Activated naive CD4-positive, alpha-beta T cell treated with anti-CD3 and anti-CD28 coated beads, Interleukin-2, amount 50 U/mL, for 16 hours (primary cell): ENCODE results near the gene DRAXIN.

Source experiments
- DNase-seq: peaks from one replicate; pipeline ENCODE4 v3.0.0-alpha.2; 2020

The DRAXIN gene

GRCh38 chr1:11740258-11741192 lies 49.0 kb downstream of the DRAXIN start:
- DNase-seq, result no peak

- DNase-seq, result no peak
These were observed 50.0 kb downstream of the DRAXIN start for GRCh38 chr1:11741482-11741881.

DNA sequence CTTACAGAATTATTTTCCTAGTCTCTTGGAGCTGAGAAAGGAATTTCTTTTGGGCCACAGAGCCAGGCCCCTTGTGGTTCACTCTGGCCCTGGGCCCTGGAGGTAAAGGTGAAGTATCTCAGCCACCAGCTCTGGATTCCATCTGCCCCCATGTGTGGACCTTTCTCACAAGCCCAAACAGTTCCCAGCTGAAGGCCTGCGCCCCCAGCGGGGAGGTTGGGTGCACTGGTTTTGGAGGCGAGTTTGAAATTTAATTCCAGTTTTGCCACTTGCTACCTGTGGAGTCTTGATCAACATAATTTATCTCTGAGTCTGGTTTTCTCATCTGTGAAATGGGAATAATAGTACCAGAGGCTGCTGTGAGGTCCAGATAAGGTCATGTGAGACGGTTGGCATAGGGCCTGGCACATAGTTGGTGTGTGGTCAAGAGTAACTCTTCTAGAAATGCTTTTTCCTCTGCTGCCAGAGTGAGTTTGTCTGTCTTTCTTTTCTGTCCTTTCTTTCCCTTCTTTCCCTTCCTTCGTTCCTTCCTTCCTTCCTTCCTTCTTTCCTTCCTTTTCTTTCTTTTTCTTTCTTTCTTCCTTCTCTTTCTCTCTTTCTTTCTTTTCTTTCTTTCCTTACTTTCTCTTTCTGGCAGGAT lies 50.5 kb downstream of the DRAXIN start:
- no peak for DNase-seq

DNA sequence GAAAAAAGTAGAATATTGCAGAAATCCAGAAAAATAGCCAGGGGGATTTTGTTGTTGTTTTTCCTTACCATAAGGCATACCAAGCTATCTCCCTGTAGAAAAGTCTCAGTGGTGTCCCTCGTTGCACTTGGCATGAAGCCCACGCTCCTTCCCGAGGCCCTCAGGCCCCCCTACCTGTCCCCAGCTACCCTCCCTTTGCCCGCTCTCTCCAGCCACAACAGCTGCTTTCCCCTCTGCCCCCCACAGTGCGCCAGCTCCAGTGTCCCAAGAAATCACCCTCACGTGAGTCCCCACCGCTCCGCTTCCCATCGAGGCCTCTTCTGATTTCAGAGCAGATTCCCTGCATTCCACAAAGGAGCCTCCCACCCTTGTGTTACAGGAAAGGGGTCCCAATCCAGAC lies 52.8 kb downstream of the DRAXIN start:
- DNase-seq, result no peak

DNA sequence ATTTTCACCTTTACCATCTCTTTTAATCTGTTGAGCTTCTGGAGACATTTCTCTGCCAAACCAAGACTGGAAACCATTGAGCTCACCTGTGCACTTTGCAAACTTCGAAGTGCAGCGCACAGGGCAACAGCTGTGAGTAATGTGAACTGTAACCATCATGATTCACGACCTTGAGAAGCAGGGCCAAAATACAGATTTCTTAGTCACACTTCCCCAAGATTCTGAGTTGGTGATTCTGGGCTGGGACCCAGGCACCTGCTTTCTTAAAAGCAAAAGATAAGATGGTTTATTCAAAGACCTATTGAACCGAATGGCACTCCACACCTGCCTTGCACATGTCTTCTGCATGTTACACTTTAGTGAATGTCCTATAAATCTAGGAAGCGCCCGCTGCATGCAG lies 54.6 kb downstream of the DRAXIN start:
- DNase-seq, result no peak

DNA sequence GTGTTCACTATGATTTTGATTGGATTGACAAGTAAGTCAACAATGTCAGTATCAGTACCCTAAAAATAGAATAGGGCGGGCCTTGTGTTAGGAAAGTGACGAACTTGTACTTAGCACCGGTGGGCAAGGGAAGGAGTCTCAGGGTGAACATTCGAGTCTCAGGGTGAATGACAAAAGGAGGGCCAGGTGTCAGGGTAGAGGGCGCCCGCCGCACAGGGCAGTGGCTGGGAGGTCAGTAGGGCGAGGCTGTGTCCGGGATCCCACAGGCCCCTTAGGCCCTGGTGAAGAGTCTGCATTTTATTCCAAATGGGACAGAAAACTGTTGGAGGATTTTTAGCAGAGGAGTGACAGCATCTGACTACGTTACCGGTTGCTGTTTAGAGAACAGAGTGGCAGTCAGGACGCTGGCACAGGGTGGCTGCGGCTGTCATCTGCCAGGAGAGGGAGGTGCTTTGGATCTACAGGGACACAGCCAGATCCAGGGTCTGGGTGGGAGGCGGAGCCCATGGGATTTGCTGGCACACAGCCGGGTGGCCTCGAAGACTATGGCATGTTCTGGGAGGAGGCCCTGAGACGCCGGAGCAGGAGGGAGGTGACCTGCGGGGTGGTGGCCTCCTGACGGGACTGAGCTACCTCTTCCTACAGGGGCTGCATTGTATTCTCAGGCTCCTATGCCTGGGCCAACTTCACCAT lies 55.4 kb downstream of the DRAXIN start:
- DNase-seq, result no peak

- DNase-seq, result no peak
These were observed 57.0 kb downstream of the DRAXIN start for GRCh38 chr1:11748294-11749202.

DNA sequence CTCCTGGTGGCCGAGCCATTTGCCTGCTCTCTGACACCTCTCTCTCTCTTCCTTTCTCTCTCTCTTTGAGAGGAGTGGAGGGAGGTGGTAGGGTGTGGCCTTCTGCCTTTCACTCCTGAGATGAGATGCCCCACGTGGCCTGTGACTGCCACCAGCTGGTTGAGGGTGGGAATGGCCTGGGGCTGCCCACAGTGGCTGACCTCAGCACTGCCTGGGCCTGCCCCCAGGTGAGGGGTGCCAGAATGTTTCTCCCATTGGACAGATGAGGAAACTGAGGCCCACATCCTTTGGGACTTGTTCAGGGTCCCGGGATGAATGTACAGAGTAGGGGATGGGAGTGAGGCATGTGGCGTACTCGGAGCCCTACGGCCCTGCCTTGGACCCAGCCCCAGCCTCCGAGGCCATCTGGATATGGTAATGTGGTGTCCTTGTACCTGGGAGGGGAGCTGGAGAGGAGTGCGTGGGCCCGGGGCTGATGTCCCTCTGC lies 57.7 kb downstream of the DRAXIN start:
- DNase-seq, result peak; percentile 47

DNA sequence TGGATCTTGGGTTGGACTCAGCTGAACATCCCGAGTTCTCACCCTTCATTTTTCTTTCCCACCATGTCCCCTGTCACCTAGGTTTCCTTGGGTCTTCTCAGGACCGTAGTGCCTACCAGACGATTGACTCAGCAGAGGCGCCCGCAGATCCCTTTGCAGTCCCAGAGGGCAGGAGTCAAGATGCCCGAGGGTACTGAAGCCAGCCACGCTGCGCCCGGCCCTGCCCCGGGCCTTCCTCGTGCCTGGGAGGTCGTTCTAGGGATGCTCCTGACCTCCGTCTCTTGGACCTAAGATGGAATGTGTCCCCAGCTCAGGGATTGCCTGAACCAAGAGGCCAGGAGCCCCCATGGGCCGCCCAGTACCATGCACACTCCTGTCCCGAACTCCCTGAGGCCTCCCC lies 58.5 kb downstream of the DRAXIN start:
- DNase-seq, result no peak

GRCh38 chr1:11751087-11751486 lies 59.6 kb downstream of the DRAXIN start:
- no peak for DNase-seq

GRCh38 chr1:11752359-11753088 lies 61.0 kb downstream of the DRAXIN start:
- DNase-seq, result no peak

DNA sequence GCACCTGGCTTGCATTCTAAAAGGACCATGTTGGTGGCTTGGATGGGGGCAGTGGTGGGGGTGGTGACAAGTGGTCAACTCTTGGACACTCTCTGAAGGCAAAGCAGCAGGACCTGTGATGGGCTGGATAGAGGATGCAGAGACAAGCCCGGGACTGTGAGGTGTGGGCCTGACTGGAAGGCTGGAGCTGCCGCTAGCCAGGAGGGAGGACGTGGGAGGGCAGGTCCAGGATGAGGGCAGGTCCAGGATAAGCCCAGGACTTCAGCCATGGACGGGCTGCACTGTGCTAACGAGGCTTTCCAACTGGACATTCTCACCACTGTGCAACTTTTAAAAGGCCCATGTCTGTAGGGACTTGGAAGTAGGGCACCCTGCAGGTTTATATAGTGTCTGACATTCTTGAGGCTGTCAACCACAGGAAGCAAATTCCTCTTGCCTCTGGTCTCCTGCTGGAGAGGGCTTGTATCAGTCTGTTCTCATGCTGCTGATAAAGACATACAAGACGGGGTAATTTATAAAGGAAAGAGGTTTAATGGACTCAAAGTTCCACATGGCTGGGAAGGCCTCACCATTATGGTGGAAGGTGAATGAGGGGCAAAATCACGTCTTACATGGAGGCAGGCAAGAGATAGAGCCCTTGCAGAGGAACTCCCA lies 62.2 kb downstream of the DRAXIN start:
- DNase-seq, result no peak

- no peak for DNase-seq
These were observed 65.5 kb downstream of the DRAXIN start for GRCh38 chr1:11757047-11757446.

DNA sequence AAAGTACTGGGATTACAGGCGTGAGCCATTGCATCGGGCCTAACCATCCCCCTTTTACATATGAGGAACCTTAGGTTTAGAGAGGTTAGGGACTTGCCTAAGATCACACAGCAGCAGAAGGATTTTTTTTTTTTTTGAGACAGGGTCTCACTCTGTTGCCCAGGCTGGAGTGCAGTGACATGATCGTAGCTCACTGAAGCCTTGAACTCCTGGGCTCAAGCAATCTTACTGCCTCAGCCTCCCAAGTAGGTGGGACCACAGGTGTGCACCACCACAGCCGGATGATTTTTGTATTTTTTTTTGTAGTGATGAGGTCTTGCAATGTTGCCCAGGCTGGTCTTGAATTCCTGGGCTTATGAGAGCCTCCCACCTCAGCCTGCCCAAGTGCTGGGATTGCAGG lies 68.3 kb downstream of the DRAXIN start:
- no peak for DNase-seq

GRCh38 chr1:11761285-11761684 lies 69.8 kb downstream of the DRAXIN start:
- no peak for DNase-seq

DNA sequence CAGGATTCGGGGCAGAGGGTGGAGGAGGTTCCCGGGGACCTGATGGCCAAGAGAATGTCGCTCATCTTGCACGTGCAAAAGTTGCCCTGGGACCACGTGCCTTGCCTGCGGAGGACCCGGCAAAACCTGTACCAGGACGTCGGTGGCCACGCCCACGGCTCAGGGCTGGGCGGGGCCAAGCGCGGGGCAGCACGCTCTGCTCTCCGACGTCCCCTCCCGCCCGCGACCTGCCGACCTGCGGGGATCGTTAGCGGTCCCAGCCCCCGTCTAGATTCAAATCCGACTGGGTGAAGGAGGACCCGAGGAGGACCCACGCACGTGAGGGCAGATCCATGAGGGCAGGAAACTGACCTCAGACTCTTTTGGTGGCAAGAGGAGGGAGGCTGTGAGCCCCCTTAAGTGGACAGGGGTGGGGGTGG lies 70.5 kb downstream of the DRAXIN start, which contains the start of gene C1orf167:
TSS of gene C1orf167 (plus strand) at position 206 of the 419 bp plus-strand sequence. CDS start 2,208 bp downstream, outside the sequence.
- DNase-seq, result peak; percentile 43

DNA sequence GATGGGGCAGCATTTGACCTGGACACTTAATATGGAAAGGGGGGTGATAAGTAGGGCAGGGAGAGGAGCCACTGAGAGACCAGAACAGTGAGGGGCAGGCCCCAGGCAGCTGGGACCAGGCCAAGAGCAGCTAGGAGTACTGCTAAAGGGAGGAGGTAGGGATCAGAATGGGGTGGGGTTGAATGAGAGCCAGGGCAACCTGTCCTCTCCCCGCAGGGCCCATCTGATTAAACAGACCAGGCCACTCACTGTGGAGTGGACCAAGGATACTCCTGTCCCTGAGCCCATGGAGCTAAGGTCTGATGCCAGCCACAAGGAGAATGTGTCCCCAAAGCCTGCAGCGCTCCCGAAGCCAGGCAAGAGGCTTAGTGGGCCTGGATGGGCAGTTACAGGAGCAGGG lies 72.6 kb downstream of the DRAXIN start:
- no peak for DNase-seq

GRCh38 chr1:11764519-11764918 lies 73.0 kb downstream of the DRAXIN start:
- no peak for DNase-seq

DNA sequence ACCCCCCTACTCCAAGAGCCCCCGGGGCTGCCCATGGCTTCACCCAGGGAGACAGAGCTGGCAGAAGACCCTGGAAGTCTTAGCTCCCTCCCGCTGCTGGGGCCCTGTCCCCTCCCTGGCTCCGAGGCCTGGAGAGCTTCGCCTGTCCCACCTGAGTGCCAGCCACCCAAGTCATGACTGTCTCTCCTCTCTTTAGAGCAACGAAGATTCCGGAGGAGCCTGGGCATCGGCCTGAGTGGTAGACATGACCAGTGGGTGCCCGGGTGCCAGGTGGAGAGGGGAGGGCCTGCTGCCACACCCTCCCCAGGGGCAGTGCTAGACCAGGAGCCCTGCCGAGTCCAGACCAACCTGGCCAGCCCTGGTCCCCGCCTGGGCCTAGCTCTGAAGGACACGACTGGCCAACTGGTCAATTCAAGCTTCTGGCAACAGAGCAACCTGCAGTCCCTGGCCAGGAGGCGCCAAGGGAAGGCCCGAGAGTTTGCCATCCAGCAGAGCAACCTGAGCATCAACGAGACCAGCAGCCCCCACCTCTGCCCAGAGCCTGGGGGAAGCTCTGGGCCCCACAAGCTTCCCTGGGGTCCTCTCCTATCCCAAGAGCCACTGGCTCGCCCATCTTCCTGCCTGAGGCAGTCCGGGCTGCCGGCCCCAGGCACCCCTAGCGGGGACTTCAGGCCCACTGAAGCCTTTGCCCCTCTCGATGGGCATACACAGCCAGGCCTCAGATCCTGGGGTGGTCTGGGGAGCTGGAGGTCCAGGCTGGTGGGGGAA lies 74.3 kb downstream of the DRAXIN start:
- DNase-seq, result no peak

DNA sequence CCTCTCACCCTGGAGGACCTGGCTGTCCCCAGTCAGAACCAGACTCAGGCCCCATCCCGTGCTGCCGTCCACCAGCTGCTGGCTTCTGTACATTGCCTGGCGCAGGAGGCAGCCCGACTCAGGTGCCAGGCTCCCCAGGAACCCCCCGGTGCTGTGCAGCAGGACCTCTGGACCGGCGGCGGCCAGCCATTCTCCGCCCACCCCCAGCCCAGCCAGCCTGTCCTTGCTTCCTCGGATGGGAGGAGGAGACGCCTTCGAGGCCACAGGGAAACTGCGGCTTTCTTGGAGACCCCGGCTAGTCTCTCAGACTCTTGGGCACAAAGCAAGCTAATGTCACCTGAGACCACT lies 74.9 kb downstream of the DRAXIN start:
- no peak for DNase-seq
